ENCODE data around the gene IDH3A. TPM values are rescaled to one million over a fixed set of nuclear protein-coding genes. Genes with fewer than 3 reads are reported as not detected.

IDH3A gene
- total RNA-seq, 1 experiment from 2014 or later: 115 TPM

GRCh38 chr15:78131295-78132061 is 17.7 kb upstream of the IDH3A start, which contains the start of gene CIB2 (continued):
- TF ChIP-seq YY1 (IDR thresholded peaks at IDR 0.05; ENCODE audit: extremely low read depth, insufficient replicate concordance, low read depth, low read length): peak; percentile 17
- TF ChIP-seq FOSL1 (IDR thresholded peaks at IDR 0.05; ENCODE audit: low read depth): no peak
- peak; percentile 86 for TF ChIP-seq ZFX (IDR thresholded peaks at IDR 0.05)

- Histone ChIP-seq H3K9ac (ENCODE audit: low read length) (no peak overlapping the region), H3K9me2 (ENCODE audit: insufficient read depth) (no peaks in the 10 kb centered on the region), H3K4me3 (replicated peaks in 1 of 2; ENCODE audit: low read depth in 1 of 2, low read length in 2 of 2) (no peak overlapping the region), H3K9me3 (ENCODE audit: control insufficient read depth in 1 of 2, insufficient read depth in 1 of 2, low read depth in 1 of 2, low read length in 2 of 2) (no peaks in the 10 kb centered on the region), H4K20me1 (ENCODE audit: insufficient read depth) (no peaks in the 10 kb centered on the region), H3K36me3 (ENCODE audit: control insufficient read depth in 1 of 2, insufficient read depth in 2 of 2, low read length in 2 of 2) (no peaks in the 10 kb centered on the region), H3K4me2 (ENCODE audit: low read length) (no peak overlapping the region), H3K27me3 (ENCODE audit: insufficient read depth, low read length) (no peaks in the 10 kb centered on the region), H2AFZ (ENCODE audit: low read depth, low read length, poor library complexity, severe bottlenecking) (no peak overlapping the region), H3K27ac (ENCODE audit: low read depth, low read length) (no peak overlapping the region), H3K4me1 (ENCODE audit: control insufficient read depth in 1 of 2, insufficient read depth in 2 of 2, low read length in 2 of 2) (peaks cover 15 to 43% of the 10 kb centered on the region in 2 experiments; a peak in 3 of 4 replicates), H3K79me2 (ENCODE audit: insufficient read depth, low read length) (no peaks in the 10 kb centered on the region)
- DNase-seq (ENCODE audit: low read depth, low spot score): no peak
- BruUV-seq (replicated peaks): no TSS peak
- POLR2A ChIA-PET: no interaction called here
- ATAC-seq: no peak
- RAD21 ChIA-PET (ENCODE audit: low non-redundant PET in 1 of 2, low total read pairs in 2 of 2, uncharacterized antibody in 2 of 2, unreplicated experiment in 2 of 2): no interaction called here
- CTCF ChIA-PET: no interaction called here
- intact Hi-C loops (cut with micrococcal nuclease): loop anchor here (5.0 kb wide), 1 partner anchor 64 kb away; no protein-coding TSS in a partner anchor
- TF ChIP-seq POLR2A (IDR thresholded peaks at IDR 0.05; ENCODE audit: borderline replicate concordance, extremely low read depth, insufficient read depth, insufficient read length): no peak
These were observed 15.4 kb upstream of the IDH3A start for GRCh38 chr15:78133801-78134200.

- intact Hi-C loops (cut with micrococcal nuclease): no loop called here
- H3K27ac ChIP-seq (ENCODE audit: low read depth, low read length): no peak overlapping the region
- CTCF ChIA-PET: interaction anchor here (0.9 to 1.0 kb wide), 2 partner anchors 9 to 56 kb away, joined by 3 read pairs; partner anchors contain the start of gene IDH3A
- no peaks in the 10 kb centered on the region for H3K9me3 ChIP-seq (ENCODE audit: control insufficient read depth in 1 of 2, insufficient read depth in 1 of 2, low read depth in 1 of 2, low read length in 2 of 2)
- no peak overlapping the region for H3K9ac ChIP-seq (ENCODE audit: low read length)
- H3K27me3 ChIP-seq (ENCODE audit: insufficient read depth, low read length): no peaks in the 10 kb centered on the region
- RAD21 ChIA-PET (ENCODE audit: low non-redundant PET in 1 of 2, low total read pairs in 2 of 2, uncharacterized antibody in 2 of 2, unreplicated experiment in 2 of 2): no interaction called here
- H3K4me1 ChIP-seq (ENCODE audit: control insufficient read depth in 1 of 2, insufficient read depth in 2 of 2, low read length in 2 of 2): no peaks in the 10 kb centered on the region; a peak in 1 of 4 replicates
- no peak overlapping the region for H3K4me2 ChIP-seq (ENCODE audit: low read length)
- no peak overlapping the region for H2AFZ ChIP-seq (ENCODE audit: low read depth, low read length, poor library complexity, severe bottlenecking)
- ATAC-seq (no peak), DNase-seq (ENCODE audit: low read depth, low spot score) (no peak)
- no peaks in the 10 kb centered on the region for H3K36me3 ChIP-seq (ENCODE audit: control insufficient read depth in 1 of 2, insufficient read depth in 2 of 2, low read length in 2 of 2)
- POLR2A ChIA-PET: interaction anchor here (0.9 to 1.0 kb wide), 2 partner anchors 10 to 16 kb away, joined by 3 read pairs; partner anchors contain the start of gene IDH3A
- BruUV-seq (replicated peaks): no TSS peak
- H4K20me1 ChIP-seq (ENCODE audit: insufficient read depth): no peaks in the 10 kb centered on the region
- no peaks in the 10 kb centered on the region for H3K9me2 ChIP-seq (ENCODE audit: insufficient read depth)
- H3K4me3 ChIP-seq (replicated peaks in 1 of 2; ENCODE audit: low read depth in 1 of 2, low read length in 2 of 2): no peak overlapping the region
- TF ChIP-seq SP1 (IDR thresholded peaks at IDR 0.05; ENCODE audit: low read depth) (no peak), FOSL1 (IDR thresholded peaks at IDR 0.05; ENCODE audit: low read depth) (no peak)
- H3K79me2 ChIP-seq (ENCODE audit: insufficient read depth, low read length): no peaks in the 10 kb centered on the region
These were observed 9.6 kb upstream of the IDH3A start for GRCh38 chr15:78139578-78139977.
